Neural cell (in vitro differentiated cells): ENCODE measurements around the gene CXCL16. TPM values are rescaled to one million over a fixed set of nuclear protein-coding genes. Genes with fewer than 3 reads are reported as not detected.

ENCODE experiments used
- H2AFZ ChIP-seq: fragments of 200-600, 300-800 bp; sonication (generic), shearing (Covaris generic); 2 replicates; pipeline ENCODE4 v1.6.0; 2014; ENCODE audit warnings: low read depth, mild to moderate bottlenecking, antibody characterized with exemption, low read length, moderate library complexity
- H3F3A ChIP-seq: fragments of 200-600 bp; shearing (Covaris generic); 2 replicates; pipeline ENCODE4 v1.6.1; 2016; ENCODE audit warnings: mild to moderate bottlenecking, moderate library complexity, mixed read lengths, antibody characterized with exemption, low read length; ENCODE audit not compliant: insufficient read depth, poor library complexity, severe bottlenecking
- H3K27ac ChIP-seq: fragments of 200-600, 300-800 bp; sonication (generic), shearing (Covaris generic); 2 replicates; pipeline ENCODE4 v1.5.1; 2014; ENCODE audit warnings: mild to moderate bottlenecking, low read length, moderate library complexity
- H3K27me3 ChIP-seq: fragments of 300-800, 200-600 bp; sonication (generic), shearing (Covaris generic); 2 replicates; pipeline ENCODE4 v1.6.0; 2014; ENCODE audit warnings: mild to moderate bottlenecking, low read depth, low read length, moderate library complexity; ENCODE audit not compliant: insufficient read depth
- H3K36me3 ChIP-seq: fragments of 300-800, 200-600 bp; sonication (generic), shearing (Covaris generic); 2 replicates; pipeline ENCODE4 v1.5.1; 2014; ENCODE audit warnings: mild to moderate bottlenecking, antibody characterized with exemption, low read length, moderate library complexity; ENCODE audit not compliant: insufficient read depth
- H3K4me2 ChIP-seq: fragments of 300-800, 200-600 bp; sonication (generic), shearing (Covaris generic); 2 replicates; pipeline ENCODE4 v1.6.0; 2014; ENCODE audit warnings: mild to moderate bottlenecking, low read length
- H3K4me3 ChIP-seq: fragments of 300-800, 200-600 bp; sonication (generic), shearing (Covaris generic); 2 replicates; pipeline ENCODE4 v1.5.1; 2014; ENCODE audit warnings: mild to moderate bottlenecking, low read length, moderate library complexity
- H3K79me2 ChIP-seq: fragments of 200-600 bp; shearing (Covaris generic); replicated peaks from 2 replicates; pipeline ENCODE4 v1.6.0; 2014; ENCODE audit warnings: mild to moderate bottlenecking, low read length, moderate library complexity; ENCODE audit not compliant: insufficient read depth
- H3K9ac ChIP-seq: fragments of 300-800, 200-600 bp; sonication (generic), shearing (Covaris generic); 2 replicates; pipeline ENCODE4 v1.6.1; 2016; ENCODE audit warnings: mild to moderate bottlenecking, low read length, mixed read lengths
- H3K9me2 ChIP-seq: fragments of 200-600 bp; shearing (Covaris generic); 2 replicates; pipeline ENCODE4 v1.6.1; 2016; ENCODE audit warnings: mild to moderate bottlenecking, low read length, mixed read lengths; ENCODE audit not compliant: insufficient read depth
- H3K9me3 ChIP-seq: fragments of 200-600, 300-800 bp; sonication (generic), shearing (Covaris generic); 2 replicates; pipeline ENCODE4 v1.6.1; 2016; ENCODE audit warnings: mild to moderate bottlenecking, mixed run types, low read length, moderate library complexity, mixed read lengths
- H4K20me1 ChIP-seq: fragments of 200-600 bp; shearing (Covaris generic); 2 replicates; pipeline ENCODE4 v1.6.1; 2016; ENCODE audit warnings: mild to moderate bottlenecking, mixed run types; ENCODE audit not compliant: insufficient read depth
- CTCF ChIP-seq: fragments of 450-650 bp; IDR thresholded peaks from 2 replicates; pipeline ENCODE4 v1.5.1; 2014; ENCODE audit warnings: antibody characterized with exemption, mild to moderate bottlenecking, moderate library complexity; ENCODE audit not compliant: poor library complexity, severe bottlenecking
- EP300 ChIP-seq: fragments of 450-650 bp; conservative IDR thresholded peaks from 2 replicates; pipeline ENCODE4 v1.6.1; 2014; ENCODE audit warnings: antibody characterized with exemption, mild to moderate bottlenecking, moderate library complexity; ENCODE audit not compliant: poor library complexity, severe bottlenecking
- EZH2 ChIP-seq: fragments of 200-600, 300-800 bp; shearing (Covaris generic), sonication (generic); IDR thresholded peaks from 2 replicates; pipeline ENCODE4 v1.6.1; 2014; ENCODE audit warnings: antibody characterized with exemption, low read length, borderline replicate concordance, mild to moderate bottlenecking; ENCODE audit not compliant: insufficient read depth, poor library complexity, severe bottlenecking
- MXI1 ChIP-seq: fragments of 450-650 bp; conservative IDR thresholded peaks from 2 replicates; pipeline ENCODE4 v1.6.1; 2014; ENCODE audit warnings: antibody characterized with exemption, mild to moderate bottlenecking; ENCODE audit not compliant: poor library complexity, severe bottlenecking
- POLR2AphosphoS5 ChIP-seq: IDR thresholded peaks from 2 replicates; pipeline ENCODE4 v1.6.1; 2012
- RAD21 ChIP-seq: fragments of 450-650 bp; conservative IDR thresholded peaks from 2 replicates; pipeline ENCODE4 v1.6.1; 2014; ENCODE audit warnings: antibody characterized with exemption, mild to moderate bottlenecking, moderate library complexity
- REST ChIP-seq: IDR thresholded peaks from 2 replicates; pipeline ENCODE4 v1.6.1; 2012; ENCODE audit warnings: borderline replicate concordance
- SMC3 ChIP-seq: fragments of 450-650 bp; conservative IDR thresholded peaks from 2 replicates; pipeline ENCODE4 v1.6.1; 2014; ENCODE audit warnings: antibody characterized with exemption, mild to moderate bottlenecking, moderate library complexity; ENCODE audit not compliant: poor library complexity
- TAF1 ChIP-seq: IDR thresholded peaks from 2 replicates; pipeline ENCODE4 v1.6.1; 2012; ENCODE audit warnings: low read depth
- polyA plus RNA-seq: library from polyadenylated mRNA; depleted of rRNA; stranded (reverse); fragments of >200 nt; gene quantifications from 2 replicates; pipeline ENCODE4 v1.2.3, GENCODE V29; 2014

CXCL16 gene
- polyA plus RNA-seq, 1 donor from 2014 or later = not detected

GRCh38 chr17:4786516-4786915 is 46.8 kb upstream of the CXCL16 start:
- H4K20me1 ChIP-seq = no peaks in the 10 kb centered on the region
- H3F3A ChIP-seq = peaks cover 9% of the 10 kb centered on the region
- H3K9me3 ChIP-seq = no peaks in the 10 kb centered on the region
- no peaks in the 10 kb centered on the region for H3K79me2 ChIP-seq
- no peak overlapping the region for H3K4me2 ChIP-seq
- no peak overlapping the region for H3K9ac ChIP-seq
- no peak overlapping the region for H3K27ac ChIP-seq
- H3K9me2 ChIP-seq = no peaks in the 10 kb centered on the region
- H3K4me3 ChIP-seq = no peak overlapping the region
- no peak for TF ChIP-seq REST
- TF ChIP-seq POLR2AphosphoS5 = no peak
- no peak for TF ChIP-seq SMC3
- TF ChIP-seq CTCF = no peak
- no peak for TF ChIP-seq RAD21
- no peak for TF ChIP-seq TAF1
- no peak for TF ChIP-seq MXI1
- TF ChIP-seq EZH2 = no peak
- TF ChIP-seq EP300 = no peak
- H2AFZ ChIP-seq = no peak overlapping the region
- no peaks in the 10 kb centered on the region for H3K36me3 ChIP-seq
- no peaks in the 10 kb centered on the region for H3K27me3 ChIP-seq

- Histone ChIP-seq H3K9me3 (no peaks in the 10 kb centered on the region), H3K79me2 (no peaks in the 10 kb centered on the region), H3K27me3 (no peaks in the 10 kb centered on the region), H3K4me3 (no peak within 1 kb of the TSS), H3K36me3 (no peaks in the 10 kb centered on the region), H4K20me1 (no peaks in the 10 kb centered on the region), H3K9ac (no peak within 1 kb of the TSS), H3K4me2 (no peak within 1 kb of the TSS), H3K27ac (no peak within 1 kb of the TSS), H3K9me2 (no peaks in the 10 kb centered on the region), H3F3A (peaks cover 6% of the 10 kb centered on the region), H2AFZ (no peak within 1 kb of the TSS)
- TF ChIP-seq CTCF = no peak
- no peak for TF ChIP-seq RAD21
- no peak for TF ChIP-seq EZH2
- no peak for TF ChIP-seq MXI1
- no peak for TF ChIP-seq EP300
- no peak for TF ChIP-seq REST
- no peak for TF ChIP-seq SMC3
- TF ChIP-seq TAF1 = no peak
Measured at GRCh38 chr17:4786106-4786511, 46.4 kb upstream of the CXCL16 start, which contains the start of gene VMO1. VMO1 (minus strand) TSS chr17:4786364; CDS start chr17:4786352, 12 bp downstream.
